ENCODE data around the gene AFMID.

GRCh38 chr17:78226759-78227454, 39.7 kb downstream of the AFMID start:
- TF ChIP-seq CTCF (IDR thresholded peaks at IDR 0.05) (no peak), ZFX (IDR thresholded peaks at IDR 0.05; ENCODE audit: borderline replicate concordance) (no peak)

All from 22Rv1 (cell line).